Fibroblast of villous mesenchyme (primary cell): ENCODE data around the gene ASPRV1. TPM values are rescaled to one million over a fixed set of nuclear protein-coding genes. Genes with fewer than 3 reads are reported as not detected.

ENCODE experiments used
- DNase-seq: peaks from one replicate; pipeline ENCODE4 v3.0.0-alpha.2; 2010; ENCODE audit warnings: low read depth
- H3K4me3 ChIP-seq: 2 replicates; pipeline ENCODE4 v1.5.1; 2011; ENCODE audit warnings: low read depth, mild to moderate bottlenecking, low read length
- CTCF ChIP-seq: IDR thresholded peaks from 2 replicates; pipeline ENCODE4 v1.5.1; 2012; ENCODE audit warnings: low read depth, mild to moderate bottlenecking, low read length; ENCODE audit not compliant: insufficient read depth
- total RNA-seq: library from RNA; depleted of rRNA; stranded (reverse); fragments of >200 nt; gene quantifications from 2 replicates; pipeline ENCODE4 v1.2.3, GENCODE V29; 2012

The ASPRV1 gene
- total RNA-seq, 1 donor = 0.43 TPM

GRCh38 chr2:69943843-69944525 is 17.4 kb downstream of the ASPRV1 start:
- no peak for TF ChIP-seq CTCF
- DNase-seq = no peak
- no peak overlapping the region for H3K4me3 ChIP-seq

GRCh38 chr2:69943000-69943842 is 18.2 kb downstream of the ASPRV1 start:
- no peak for DNase-seq
- TF ChIP-seq CTCF = no peak
- H3K4me3 ChIP-seq = no peak overlapping the region

GRCh38 chr2:69940691-69941090 is 20.7 kb downstream of the ASPRV1 start:
- H3K4me3 ChIP-seq = no peak overlapping the region
- no peak for DNase-seq
- no peak for TF ChIP-seq CTCF

GRCh38 chr2:69939722-69940121 is 21.7 kb downstream of the ASPRV1 start:
- no peak overlapping the region for H3K4me3 ChIP-seq
- no peak for DNase-seq
- TF ChIP-seq CTCF = no peak

GRCh38 chr2:69937968-69938367 is 23.5 kb downstream of the ASPRV1 start:
- no peak for TF ChIP-seq CTCF
- no peak overlapping the region for H3K4me3 ChIP-seq
- DNase-seq = no peak

- no peak overlapping the region for H3K4me3 ChIP-seq
- DNase-seq = no peak
- TF ChIP-seq CTCF = no peak
Measured at GRCh38 chr2:69936906-69937305, 24.5 kb downstream of the ASPRV1 start.
